Left hindlimb (tissue), 1 donor: ENCODE results near the gene PRDX6.
"Not testable (repeated sequence)": the region's sequence is repeated elsewhere in the genome, so short reads cannot be mapped to it uniquely, and the experiment has no call there.

ENCODE experiments used
- DNase-seq: peaks from one replicate; pipeline ENCODE4 v3.0.0-alpha.2; 2018

PRDX6 gene

DNA sequence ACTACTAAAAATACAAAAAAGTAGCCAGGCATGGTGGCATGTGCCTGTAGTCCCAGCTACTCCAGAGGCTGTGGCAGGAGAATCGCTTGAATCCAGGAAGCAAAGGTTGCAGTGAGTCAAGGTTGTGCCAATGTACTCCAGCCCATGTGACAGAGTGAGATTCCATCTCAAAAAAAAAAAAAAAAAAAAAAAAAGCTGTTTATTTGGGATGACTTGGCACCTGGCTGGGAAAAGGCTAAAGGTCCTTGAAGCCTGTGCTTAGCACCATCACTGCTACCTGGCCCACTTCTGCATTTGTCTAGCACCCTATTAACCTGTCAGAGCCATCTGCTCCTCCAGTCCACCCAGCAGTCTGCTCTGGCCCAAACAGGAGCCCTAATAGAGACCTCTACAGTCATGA is 25.0 kb downstream of the PRDX6 start:
- DNase-seq = no peak

DNA sequence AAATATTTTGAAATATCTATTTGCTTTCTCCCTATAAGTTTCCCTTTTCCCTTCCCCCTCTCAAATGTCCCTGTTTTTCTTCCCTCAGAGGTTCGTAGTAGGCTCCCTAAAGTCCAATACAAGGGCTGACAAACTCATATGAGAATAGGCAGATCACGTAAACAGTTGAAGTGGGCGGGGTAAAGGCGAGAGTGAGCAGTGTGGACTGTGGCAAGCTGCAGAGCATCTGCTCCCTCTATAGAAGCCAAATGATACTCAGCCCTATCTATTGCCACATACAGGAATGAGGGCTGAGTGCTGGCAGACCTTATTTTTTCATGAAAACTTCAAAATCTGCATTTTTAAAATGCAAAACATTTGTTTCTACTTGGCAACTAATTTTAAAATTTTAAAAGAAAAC is 26.3 kb downstream of the PRDX6 start:
- DNase-seq = no peak

DNA sequence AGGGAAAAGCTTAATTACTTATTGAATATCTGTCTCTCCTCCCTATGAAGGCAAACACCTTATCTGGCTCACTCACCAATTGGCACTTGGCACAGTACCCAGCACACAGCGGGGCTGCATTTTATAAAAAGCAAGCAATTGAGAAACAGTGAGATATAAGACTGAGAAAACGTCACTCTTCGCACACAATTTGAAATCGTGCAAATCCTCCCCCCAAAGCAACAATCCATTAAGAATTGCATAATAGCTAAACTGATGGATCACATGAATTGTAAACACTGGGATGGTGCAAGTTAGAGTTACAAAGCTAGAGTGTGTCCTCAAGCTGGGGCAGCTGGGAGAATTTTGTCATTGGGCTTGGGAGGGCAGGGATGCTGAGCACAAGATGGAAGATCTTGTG is 27.1 kb downstream of the PRDX6 start:
- no peak for DNase-seq

DNA sequence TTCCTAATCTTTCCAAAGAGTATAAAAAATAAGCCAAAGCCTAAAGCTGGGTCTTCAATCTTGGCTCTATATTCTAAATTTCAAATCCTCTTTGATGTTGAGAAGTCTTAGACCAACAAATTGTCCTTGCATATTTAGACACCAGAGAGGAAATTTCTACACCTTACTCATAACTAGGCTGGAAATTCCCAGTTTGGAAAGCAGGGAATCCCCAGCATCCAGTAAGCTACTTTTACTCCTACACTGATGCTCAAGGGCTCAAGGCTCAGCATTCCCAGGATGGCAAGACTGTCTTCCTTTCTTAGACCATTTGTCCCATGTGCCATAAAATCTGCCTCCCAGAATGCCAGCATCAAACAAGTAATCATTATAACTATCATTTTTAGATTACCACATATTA is 28.3 kb downstream of the PRDX6 start:
- no peak for DNase-seq

DNA sequence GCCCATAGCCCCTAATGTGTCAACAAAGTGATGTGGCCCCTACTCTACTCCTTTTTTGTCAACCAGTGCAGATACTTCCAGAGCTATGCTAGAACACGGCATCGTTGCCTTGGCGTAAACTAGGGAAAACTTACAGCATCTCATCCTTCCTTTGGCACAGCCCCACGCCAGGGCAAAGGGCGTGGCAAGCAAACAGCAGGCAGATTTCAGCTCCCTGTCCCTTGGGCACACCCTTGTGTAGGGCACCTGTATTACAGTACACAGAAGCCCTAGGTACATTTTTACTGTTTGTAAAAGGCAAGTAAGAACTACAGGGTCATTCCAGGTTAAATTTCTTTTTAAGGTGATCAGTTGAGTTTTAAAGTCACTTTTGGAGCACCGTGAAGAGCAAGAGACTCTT is 29.3 kb downstream of the PRDX6 start:
- no peak for DNase-seq

DNA sequence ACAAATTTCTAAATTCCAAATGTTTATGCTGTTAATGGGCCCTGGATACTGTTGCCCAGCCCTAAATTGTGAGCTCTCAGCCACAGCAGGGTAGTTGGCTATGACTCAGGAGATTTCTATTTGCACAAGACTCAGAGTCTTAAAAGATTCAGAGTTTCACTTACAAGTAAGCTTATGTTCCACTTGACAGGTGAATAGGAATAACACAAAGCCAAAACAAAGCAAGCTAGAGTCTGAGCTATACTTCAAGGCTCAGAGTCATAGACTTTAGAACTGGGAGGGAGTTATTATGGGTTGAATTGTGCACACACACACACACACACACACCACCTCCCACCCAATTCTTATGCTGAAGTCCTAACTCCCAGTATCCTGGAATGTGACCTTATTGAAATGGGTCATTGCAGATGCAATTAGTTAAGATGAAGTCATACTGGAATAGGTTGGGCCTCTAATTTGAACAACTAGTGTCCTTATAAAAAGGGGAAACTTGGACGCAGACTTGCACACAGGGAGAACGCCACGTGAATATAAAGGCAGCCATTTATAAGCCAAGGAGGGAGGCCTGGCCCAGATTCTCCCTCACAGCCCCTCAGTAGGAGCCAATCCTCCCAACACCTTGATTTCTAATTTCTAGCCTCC is 30.2 kb downstream of the PRDX6 start:
- no peak for DNase-seq

DNA sequence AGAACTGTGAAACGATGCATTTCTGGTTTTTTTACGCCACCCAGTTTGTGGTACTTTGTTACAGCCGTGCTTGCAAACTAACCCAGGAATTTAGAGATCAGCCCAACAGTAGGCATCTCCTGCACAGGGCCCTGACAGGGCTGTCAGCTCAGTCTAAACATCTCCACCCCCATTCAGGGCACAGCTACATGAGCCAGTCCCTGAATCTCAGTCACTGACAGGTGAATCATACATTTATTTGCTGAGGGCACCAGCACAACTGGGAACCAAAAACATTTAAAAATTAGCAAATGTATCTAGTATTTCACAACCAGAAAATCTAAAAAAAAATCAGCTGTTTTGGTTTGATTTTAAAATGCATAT is 30.7 kb downstream of the PRDX6 start:
- DNase-seq = no peak

DNA sequence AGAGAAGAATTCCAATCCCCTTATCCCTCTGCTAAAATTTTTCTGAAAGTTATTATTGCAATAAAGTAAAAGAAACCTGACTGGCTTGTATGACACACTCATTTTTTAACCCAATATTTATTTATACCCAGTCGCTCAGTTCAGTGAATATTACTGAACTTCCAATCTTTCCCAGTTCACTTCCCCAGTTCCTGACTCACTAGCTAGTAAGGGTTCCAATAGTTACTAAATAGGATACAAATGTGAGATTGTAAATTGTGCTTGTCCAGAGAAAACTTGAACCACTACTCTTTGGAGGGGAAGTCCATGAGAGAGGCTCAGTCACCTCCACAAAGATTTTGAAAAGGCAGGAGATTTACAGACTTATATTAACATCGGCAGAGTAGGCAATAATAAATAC is 31.4 kb downstream of the PRDX6 start:
- DNase-seq = no peak

DNA sequence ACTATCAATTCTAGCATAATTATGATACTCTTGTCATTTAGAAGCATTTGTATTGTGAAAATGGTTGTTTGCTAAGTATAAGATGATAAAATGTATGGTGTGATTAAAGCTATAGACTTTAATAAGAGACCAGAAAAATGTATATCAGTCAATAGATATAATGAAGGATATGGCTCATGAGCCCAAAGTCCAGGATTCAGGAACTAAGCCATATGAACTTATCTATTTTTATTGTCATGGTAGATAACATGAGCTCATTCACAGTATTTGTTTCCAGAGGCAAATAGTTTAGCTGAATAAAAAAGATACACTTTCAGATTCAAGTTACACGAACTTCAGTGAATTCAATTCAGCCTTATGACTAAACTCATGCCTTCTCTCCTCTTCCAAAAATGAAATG is 32.7 kb downstream of the PRDX6 start:
- no peak for DNase-seq

DNA sequence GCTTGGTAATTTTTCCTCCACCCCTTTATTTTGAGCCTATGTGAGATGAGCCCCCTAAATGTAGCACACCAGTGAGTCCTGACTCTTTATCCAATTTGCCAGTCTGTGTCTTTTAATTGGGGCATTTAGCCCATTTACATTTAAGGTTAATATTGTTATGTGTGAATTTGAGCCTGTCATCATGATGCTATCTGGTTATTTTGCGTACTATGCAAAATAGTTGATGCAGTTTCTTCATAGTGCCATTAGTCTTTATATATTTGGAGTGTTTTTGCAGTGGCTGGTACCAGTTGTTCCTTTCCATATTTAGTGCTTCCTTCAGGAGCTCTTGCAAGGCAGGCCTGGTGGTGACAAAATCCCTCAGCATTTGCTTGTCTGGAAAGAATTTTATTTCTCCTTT is 37.4 kb downstream of the PRDX6 start:
- not testable (repeated sequence) for DNase-seq

DNA sequence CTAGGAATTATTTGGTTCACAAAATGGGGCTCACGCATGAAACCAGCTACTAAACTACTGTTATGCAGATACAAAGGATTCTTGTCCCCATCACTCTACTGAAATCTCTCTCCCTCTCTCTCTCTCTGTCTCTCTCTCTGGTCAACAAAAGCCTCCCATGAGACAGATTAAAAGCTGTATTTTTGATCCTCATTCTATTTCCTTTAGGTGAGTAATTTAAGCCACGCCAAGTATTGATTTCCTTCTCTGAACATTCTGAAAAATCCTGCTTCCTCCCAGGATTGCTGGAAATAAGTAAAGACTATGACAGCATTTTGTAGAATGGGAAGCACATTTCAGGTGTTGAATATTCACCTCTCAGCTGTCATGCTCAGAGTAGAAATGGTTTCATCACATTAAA is 43.7 kb downstream of the PRDX6 start:
- no peak for DNase-seq

DNA sequence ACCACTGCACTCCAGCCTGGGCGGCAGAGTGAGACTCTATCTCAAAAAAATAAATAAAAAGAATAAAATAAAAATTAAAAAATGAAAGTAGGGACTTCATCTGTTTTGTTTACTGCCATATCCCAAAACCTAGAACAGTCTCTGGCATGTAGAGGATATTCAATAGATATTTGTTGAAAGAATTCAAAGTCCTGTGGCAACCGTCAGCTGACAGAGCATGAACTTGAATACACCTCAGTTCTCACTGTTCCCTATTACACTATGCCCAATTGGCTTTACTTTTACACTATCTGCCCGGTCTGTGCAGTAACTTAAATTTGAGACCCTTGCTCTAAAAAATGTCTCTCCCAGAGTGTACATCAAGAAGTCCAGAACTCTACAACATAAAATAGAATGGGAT is 46.2 kb downstream of the PRDX6 start:
- no peak for DNase-seq

DNA sequence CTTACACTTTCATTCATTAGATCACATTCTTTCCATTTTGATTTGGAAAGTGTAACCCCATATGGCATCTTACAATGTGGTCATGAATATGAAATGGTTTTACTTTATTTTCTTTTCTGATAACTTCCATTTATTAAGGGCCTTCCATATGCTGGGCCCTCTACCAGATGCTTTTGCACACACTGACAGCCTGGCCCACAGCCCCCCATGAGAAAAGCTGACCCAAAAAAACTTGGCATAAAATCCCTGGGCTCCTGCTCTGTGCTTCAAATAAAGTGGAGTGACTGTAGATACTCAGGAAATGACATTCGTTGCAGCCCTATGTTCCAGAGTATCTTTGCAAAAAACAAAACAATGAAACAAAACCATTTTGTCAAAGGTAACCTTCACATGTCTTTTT is 48.8 kb downstream of the PRDX6 start:
- no peak for DNase-seq

DNA sequence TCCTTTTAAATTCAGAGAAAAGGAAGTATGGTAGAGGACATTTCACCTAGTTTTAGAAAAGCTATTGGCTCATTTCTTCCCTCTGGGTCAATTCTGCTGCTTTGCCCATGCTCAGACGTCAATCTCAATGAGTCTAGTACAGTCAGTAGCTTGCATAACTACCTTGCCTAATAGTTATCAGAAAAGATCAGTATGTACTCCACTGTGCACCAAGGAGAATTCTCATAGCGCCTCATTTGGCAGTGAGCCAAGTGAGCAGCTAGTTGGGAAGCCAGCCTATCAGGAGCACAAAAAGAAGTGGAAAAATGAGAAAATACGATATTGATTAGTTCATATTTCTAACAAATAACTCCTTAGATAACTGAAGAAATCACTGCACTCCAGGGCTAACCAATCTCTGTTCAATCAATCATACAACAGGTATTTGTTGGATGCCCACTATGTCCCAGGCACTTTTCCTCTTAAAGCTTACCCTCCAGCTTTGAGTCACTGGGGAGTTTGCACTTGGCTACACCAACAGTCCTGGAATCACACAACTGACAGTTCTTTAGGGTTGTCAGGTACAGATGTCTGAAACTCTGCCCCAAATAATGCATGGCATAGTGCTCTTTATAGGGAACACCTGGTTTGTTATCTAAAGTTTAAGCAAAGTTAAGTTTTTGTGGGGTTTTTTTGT is 50.2 kb downstream of the PRDX6 start:
- DNase-seq = no peak

DNA sequence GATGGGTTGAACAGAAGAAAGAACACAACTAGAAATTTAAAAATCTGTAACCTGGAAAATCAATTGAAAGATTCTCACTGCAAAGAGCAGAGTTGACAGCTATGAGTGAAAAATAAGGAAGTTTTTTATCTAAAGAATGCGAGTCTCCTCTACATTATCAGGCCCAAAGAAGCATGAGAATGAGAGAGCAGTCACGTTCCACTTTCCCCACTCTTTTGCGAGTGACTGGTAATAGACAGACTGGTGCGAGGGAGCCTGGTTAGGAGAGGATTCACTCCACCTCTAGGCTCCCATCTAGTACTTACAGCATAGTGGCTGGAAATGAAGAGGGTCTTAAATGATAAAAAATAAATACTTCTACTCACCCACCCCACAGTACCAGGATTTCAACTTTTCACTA is 52.0 kb downstream of the PRDX6 start:
- DNase-seq = no peak

DNA sequence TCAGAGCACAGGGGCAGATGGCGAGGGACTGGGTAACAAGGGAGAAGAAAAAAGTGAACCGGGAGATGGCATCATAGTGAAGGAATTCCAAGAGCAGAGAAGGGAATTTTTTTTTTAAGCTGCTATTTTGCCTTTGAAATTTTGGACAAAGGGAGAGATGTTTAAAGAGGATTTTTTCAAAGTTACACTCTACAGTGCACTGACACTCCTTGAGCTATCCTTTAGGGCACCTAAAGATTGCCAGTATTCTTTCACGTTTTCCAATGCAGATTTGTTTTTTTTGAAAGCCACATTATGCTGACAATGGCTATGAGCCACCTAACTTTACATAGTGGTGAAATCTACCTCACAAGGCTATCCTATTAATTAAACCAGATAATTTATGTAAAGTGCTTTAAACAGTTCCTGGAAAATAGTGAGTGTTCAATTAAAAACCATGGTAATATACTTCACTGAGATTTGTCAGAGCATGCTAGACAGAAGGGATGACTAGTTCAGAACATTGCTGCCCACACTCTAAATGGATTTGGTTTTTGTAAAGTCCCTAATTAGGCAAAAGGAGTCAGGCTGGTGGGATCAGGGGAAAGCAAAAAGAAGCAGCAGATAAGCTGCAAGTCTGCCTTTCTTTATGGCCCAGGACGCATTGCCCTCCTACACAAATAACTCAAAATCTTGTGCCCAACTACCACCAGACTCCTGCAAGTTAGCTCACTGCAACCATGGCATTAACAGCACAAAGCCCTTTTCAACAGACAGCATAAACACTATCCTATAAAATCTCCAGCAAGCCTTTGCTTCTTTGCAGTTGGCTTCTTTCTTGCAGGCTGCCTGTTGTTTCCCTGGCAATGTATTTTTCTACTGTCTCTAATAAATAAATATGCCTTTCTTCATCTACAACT is 53.9 kb downstream of the PRDX6 start:
- no peak for DNase-seq

DNA sequence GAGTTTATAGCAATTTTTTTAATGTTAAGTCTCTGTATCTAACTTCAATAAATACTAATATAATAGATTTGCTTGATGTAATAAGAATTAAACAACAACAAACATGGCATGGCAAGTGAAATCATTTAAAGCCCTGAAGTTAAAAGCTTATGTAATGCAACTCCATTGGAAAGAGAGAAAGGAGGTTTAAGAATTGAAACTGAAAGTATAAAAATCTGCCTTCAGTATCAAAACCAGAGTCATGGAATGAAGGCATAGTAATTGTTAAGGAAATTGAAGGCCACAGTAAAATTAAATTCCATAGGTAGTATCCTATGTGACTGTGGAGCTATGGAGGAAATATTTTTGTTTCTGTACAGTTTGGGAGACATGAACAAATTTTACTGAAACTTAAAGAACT is 55.1 kb downstream of the PRDX6 start:
- no peak for DNase-seq

DNA sequence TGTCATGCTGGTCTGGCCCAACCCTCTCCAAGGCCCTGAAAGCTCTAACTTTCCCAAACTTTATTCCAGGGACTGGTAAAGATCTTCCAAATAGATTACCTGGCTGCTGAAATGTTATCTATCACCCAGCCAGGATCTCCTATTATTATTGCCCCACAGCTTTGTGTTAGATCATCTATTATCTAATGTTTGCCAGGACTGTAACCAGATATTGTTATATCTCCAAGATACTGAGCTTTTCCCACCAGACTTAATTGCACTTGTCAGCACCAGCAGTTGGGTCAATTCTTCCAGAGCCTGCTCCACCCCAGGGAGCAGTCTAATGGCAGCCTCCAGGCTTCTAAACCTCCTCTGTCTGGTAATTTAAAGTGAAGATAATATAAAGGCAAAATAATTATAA is 59.1 kb downstream of the PRDX6 start:
- DNase-seq = no peak
